Activated naive CD8-positive, alpha-beta T cell treated with anti-CD3 and anti-CD28 coated beads, Interleukin-2, amount 50 U/mL, for 24 hours (primary cell): Measurements from ENCODE around the gene NINJ1.
"Not testable (repeated sequence)": the region's sequence is repeated elsewhere in the genome, so short reads cannot be mapped to it uniquely, and the experiment has no call there.

Experiments used
- ATAC-seq: fragments of 150-1000 bp; cut with Tn5 transposase; one replicate; pipeline ENCODE4 v1.10.0; 2021
- DNase-seq: peaks from one replicate; pipeline ENCODE4 v3.0.0; 2021
- H3K27ac Mint-ChIP-seq: one replicate; pipeline ENCODE4 v1.8.0; 2021; ENCODE audit warnings: mild to moderate bottlenecking, mixed read lengths
- H3K27me3 Mint-ChIP-seq: one replicate; pipeline ENCODE4 v1.8.0; 2021; ENCODE audit warnings: mixed read lengths
- H3K36me3 Mint-ChIP-seq: one replicate; pipeline ENCODE4 v1.8.0; 2021; ENCODE audit warnings: low read depth, mixed read lengths
- H3K4me1 Mint-ChIP-seq: one replicate; pipeline ENCODE4 v1.8.0; 2021; ENCODE audit warnings: mixed read lengths
- H3K4me3 Mint-ChIP-seq: one replicate; pipeline ENCODE4 v1.8.0; 2021; ENCODE audit warnings: mild to moderate bottlenecking, moderate library complexity, mixed read lengths
- H3K9me3 Mint-ChIP-seq: one replicate; pipeline ENCODE4 v1.8.0; 2021; ENCODE audit warnings: mixed read lengths

NINJ1 gene

GRCh38 chr9:93146696-93147095 is 12.6 kb upstream of the NINJ1 start:
- H3K4me3 Mint-ChIP-seq = peak overlapping the region; percentile 39
- peak; percentile 51 for DNase-seq
- H3K27me3 Mint-ChIP-seq = not testable (repeated sequence)
- peak; percentile 58 for ATAC-seq
- H3K9me3 Mint-ChIP-seq = peaks cover 17% of the 10 kb centered on the region
- H3K36me3 Mint-ChIP-seq = peaks cover 25% of the 10 kb centered on the region
- H3K4me1 Mint-ChIP-seq = peaks cover 62% of the 10 kb centered on the region
- peak overlapping the region; percentile 85 for H3K27ac Mint-ChIP-seq

- Mint-ChIP-seq H3K27ac (peak overlapping the region; percentile 74), H3K27me3 (no peaks in the 10 kb centered on the region), H3K4me3 (no peak overlapping the region), H3K36me3 (peaks cover 25% of the 10 kb centered on the region), H3K4me1 (peaks cover 59% of the 10 kb centered on the region), H3K9me3 (peaks cover 17% of the 10 kb centered on the region)
- DNase-seq (peak; percentile 38), ATAC-seq (peak; percentile 29)
Observed at GRCh38 chr9:93143830-93144530, 9.9 kb upstream of the NINJ1 start.

GRCh38 chr9:93141771-93142483 is 7.9 kb upstream of the NINJ1 start:
- DNase-seq (no peak), ATAC-seq (no peak)
- Mint-ChIP-seq H3K4me1 (peaks cover 51% of the 10 kb centered on the region), H3K27me3 (no peaks in the 10 kb centered on the region), H3K4me3 (no peak overlapping the region), H3K9me3 (peaks cover 9% of the 10 kb centered on the region), H3K27ac (no peak overlapping the region), H3K36me3 (peaks cover 11% of the 10 kb centered on the region)

GRCh38 chr9:93139365-93140182 is 5.5 kb upstream of the NINJ1 start:
- Mint-ChIP-seq H3K27ac (no peak overlapping the region), H3K27me3 (no peaks in the 10 kb centered on the region), H3K9me3 (no peaks in the 10 kb centered on the region), H3K4me1 (peaks cover 55% of the 10 kb centered on the region), H3K36me3 (no peaks in the 10 kb centered on the region), H3K4me3 (no peak overlapping the region)
- DNase-seq (no peak), ATAC-seq (no peak)

- Mint-ChIP-seq H3K27me3 (no peaks in the 10 kb centered on the region), H3K27ac (no peak overlapping the region), H3K4me1 (peaks cover 44% of the 10 kb centered on the region)
Observed at GRCh38 chr9:93138171-93138764, 4.2 kb upstream of the NINJ1 start.

DNA sequence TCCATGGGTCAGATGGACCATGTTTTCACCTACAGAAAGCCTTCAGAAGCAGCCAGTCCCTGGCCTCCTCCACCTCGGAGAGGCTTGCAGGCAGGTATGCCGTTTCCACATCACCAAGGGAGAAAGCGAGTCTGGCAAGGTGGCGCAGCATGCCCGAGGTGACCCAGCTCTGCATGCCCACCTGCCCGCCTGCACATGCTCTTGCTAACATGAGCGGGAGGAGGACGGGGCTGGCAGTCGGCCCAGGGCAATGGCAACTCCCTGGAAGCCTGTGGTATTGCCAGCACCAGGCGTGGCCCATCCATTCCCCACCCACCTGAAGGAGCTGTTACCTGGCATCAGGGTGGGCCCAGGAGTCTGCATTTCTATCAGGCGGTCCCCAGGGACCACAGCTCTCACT is 3.3 kb upstream of the NINJ1 start:
- Mint-ChIP-seq H3K27ac (no peak overlapping the region), H3K9me3 (no peaks in the 10 kb centered on the region), H3K4me1 (peaks cover 49% of the 10 kb centered on the region), H3K27me3 (no peaks in the 10 kb centered on the region), H3K4me3 (no peak overlapping the region), H3K36me3 (peaks cover 5% of the 10 kb centered on the region)
- ATAC-seq = no peak
- DNase-seq = no peak

More at GRCh38 chr9:93138171-93138764, 4.2 kb upstream of the NINJ1 start:
- Mint-ChIP-seq H3K9me3 (no peaks in the 10 kb centered on the region), H3K36me3 (no peaks in the 10 kb centered on the region), H3K4me3 (no peak overlapping the region)
- ATAC-seq (no peak), DNase-seq (no peak)

GRCh38 chr9:93136011-93136440 is 2.0 kb upstream of the NINJ1 start:
- Mint-ChIP-seq H3K27ac (no peak overlapping the region), H3K4me3 (no peak overlapping the region), H3K36me3 (peaks cover 8% of the 10 kb centered on the region), H3K4me1 (peaks cover 57% of the 10 kb centered on the region), H3K27me3 (no peaks in the 10 kb centered on the region), H3K9me3 (no peaks in the 10 kb centered on the region)
- DNase-seq (no peak), ATAC-seq (no peak)

GRCh38 chr9:93134740-93135444 is 841 bp upstream of the NINJ1 start:
- Mint-ChIP-seq H3K4me3 (peak overlapping the region; percentile 80), H3K4me1 (peaks cover 58% of the 10 kb centered on the region), H3K27me3 (no peaks in the 10 kb centered on the region), H3K27ac (peak overlapping the region; percentile 87), H3K9me3 (no peaks in the 10 kb centered on the region), H3K36me3 (peaks cover 8% of the 10 kb centered on the region)
- ATAC-seq (no peak), DNase-seq (no peak)

DNA sequence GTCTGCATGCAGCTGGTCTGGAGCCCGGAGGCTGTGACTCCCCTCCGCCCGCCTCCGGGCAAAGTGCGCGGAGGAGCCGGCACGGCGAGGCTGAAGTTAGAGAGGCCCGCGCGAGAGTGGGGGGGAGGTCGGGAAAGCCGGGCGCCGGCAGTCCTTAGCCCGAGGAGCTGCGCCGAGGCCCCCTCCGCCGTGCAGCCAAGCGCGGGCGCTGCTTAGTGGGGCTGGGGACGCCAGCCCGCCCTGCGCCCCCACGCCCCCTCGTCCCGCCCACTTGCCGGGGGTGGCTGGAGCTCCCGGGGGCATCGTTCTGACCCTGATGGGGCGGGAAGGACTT is 403 bp downstream of the NINJ1 start:
- Mint-ChIP-seq H3K36me3 (peaks cover 8% of the 10 kb centered on the region), H3K4me1 (peaks cover 61% of the 10 kb centered on the region), H3K9me3 (no peaks in the 10 kb centered on the region), H3K27me3 (no peaks in the 10 kb centered on the region), H3K27ac (peak overlapping the region; percentile 90), H3K4me3 (peak overlapping the region; percentile 90)
- ATAC-seq (no peak), DNase-seq (peak; percentile 72)

- peaks cover 64% of the 10 kb centered on the region for H3K4me1 Mint-ChIP-seq
- ATAC-seq (peak; percentile 27), DNase-seq (no peak)
- peak overlapping the region; percentile 90 for H3K4me3 Mint-ChIP-seq
- H3K27me3 Mint-ChIP-seq = no peaks in the 10 kb centered on the region
- H3K27ac Mint-ChIP-seq = peak overlapping the region; percentile 90
- H3K9me3 Mint-ChIP-seq = no peaks in the 10 kb centered on the region
- H3K36me3 Mint-ChIP-seq = peaks cover 8% of the 10 kb centered on the region
Observed at GRCh38 chr9:93132946-93133680, 938 bp downstream of the NINJ1 start.

DNA sequence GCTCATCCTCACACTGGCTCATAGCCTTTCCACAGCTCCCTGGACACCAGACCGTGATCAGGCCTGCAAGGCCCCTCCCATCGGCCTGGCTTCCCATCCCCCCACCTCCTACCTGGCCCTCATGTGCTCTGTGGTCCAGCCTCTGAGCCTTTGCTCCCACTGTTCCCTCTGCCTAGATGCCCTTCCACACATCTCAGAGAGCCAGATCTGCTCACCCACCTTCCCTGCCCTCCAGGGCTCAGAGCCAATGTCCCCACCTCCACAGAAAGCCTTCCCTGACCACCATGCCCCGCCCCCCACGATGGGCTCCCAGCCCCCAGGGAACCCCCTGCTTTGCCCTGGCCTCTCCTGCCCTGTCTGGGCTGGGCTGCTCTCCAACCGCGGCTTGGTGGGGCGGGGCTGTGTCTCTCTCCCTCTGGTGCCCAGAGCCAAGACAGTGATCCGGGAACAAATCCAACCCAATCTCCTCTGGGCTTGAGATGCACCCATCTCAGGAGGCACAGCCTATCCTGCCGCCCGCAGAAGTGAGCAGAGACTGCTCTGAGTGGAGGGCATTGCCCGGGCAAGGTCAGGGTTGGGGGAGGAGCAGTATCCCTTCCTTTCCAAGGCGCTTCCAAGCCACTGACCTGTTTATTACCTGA is 1.6 kb downstream of the NINJ1 start:
- ATAC-seq (no peak), DNase-seq (no peak)
- Mint-ChIP-seq H3K36me3 (peaks cover 8% of the 10 kb centered on the region), H3K9me3 (no peaks in the 10 kb centered on the region), H3K27ac (peak overlapping the region; percentile 90), H3K4me1 (peaks cover 67% of the 10 kb centered on the region), H3K4me3 (peak overlapping the region; percentile 90), H3K27me3 (no peaks in the 10 kb centered on the region)

DNA sequence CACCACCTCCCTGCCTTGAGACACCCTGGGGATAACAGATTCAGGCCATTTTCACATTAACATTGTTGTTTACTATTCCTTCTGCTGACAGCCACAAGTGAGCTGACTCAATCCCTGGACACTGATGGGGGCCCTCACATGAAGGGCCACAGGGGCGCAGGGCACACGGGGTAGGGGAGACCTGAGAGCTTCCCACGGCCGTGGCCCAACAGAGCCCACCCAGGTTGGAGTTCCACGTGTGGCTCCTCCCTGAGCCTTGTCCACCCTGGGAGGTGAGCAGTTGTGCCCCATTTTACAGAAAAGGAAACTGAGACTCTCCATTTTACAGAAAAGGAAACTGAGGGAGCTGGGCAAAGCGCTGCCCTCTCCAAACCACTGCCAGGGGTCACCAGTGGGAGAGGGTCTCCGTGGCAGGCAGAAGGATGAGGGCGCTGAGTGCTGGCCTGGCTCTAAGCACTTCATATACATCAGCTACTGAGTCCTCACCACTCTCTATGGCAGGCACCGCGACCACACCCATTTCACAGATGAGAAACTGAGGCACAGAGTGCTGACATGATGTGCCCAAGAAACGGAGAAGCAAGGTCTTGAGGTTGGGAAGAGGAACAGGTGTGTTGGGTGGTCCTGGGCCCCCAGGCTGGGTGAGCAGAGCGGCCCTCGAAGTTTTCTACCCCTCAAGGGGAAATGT is 2.3 kb downstream of the NINJ1 start:
- Mint-ChIP-seq H3K27ac (peak overlapping the region; percentile 90), H3K27me3 (no peaks in the 10 kb centered on the region), H3K9me3 (no peaks in the 10 kb centered on the region), H3K4me3 (peak overlapping the region; percentile 90), H3K4me1 (peaks cover 72% of the 10 kb centered on the region), H3K36me3 (peaks cover 8% of the 10 kb centered on the region)
- DNase-seq (no peak), ATAC-seq (no peak)
